Aorta (tissue), 5 donors: ENCODE data around the gene PDS5A. TPM values are rescaled to one million over a fixed set of nuclear protein-coding genes. Genes with fewer than 3 reads are reported as not detected.
"Not testable (repeated sequence)": the region's sequence is repeated elsewhere in the genome, so short reads cannot be mapped to it uniquely, and the experiment has no call there.

Source experiments
- ATAC-seq: fragments of 200-7000 bp; cut with Tn5 transposase; one replicate; pipeline ENCODE4 v1.9.1; 2022; ENCODE audit warnings: moderate library complexity; ENCODE audit not compliant: low FRiP score
- DNase-seq, 2 donors: peaks; one replicate each; pipeline ENCODE4 v3.0.0-alpha.2; 2020
- H3K27ac ChIP-seq, 2 donors: one replicate each; pipeline ENCODE4 v1.5.1; 2013; ENCODE audit warnings: low read length in 2 of 2, mild to moderate bottlenecking in 2 of 2, moderate library complexity in 2 of 2, control low read depth in 1 of 2, inconsistent platforms in 1 of 2, low read depth in 1 of 2
- H3K27me3 ChIP-seq, 2 donors: one replicate each; pipeline ENCODE4 v1.6.1; 2013; ENCODE audit warnings: control low read depth in 1 of 2, low read length in 1 of 2, mild to moderate bottlenecking in 1 of 2, moderate library complexity in 1 of 2; ENCODE audit not compliant: insufficient read depth in 2 of 2, control insufficient read depth in 1 of 2
- H3K36me3 ChIP-seq, 2 donors: one replicate each; pipeline ENCODE4 v1.6.1; 2013; ENCODE audit warnings: control low read depth in 1 of 2, low read length in 1 of 2, mild to moderate bottlenecking in 1 of 2; ENCODE audit not compliant: insufficient read depth in 2 of 2, control insufficient read depth in 1 of 2
- H3K4me1 ChIP-seq, 2 donors: one replicate each; pipeline ENCODE4 v1.6.1; 2013; ENCODE audit warnings: low read length in 2 of 2, control low read depth in 1 of 2, mild to moderate bottlenecking in 1 of 2, moderate library complexity in 1 of 2; ENCODE audit not compliant: insufficient read depth in 2 of 2, control insufficient read depth in 1 of 2
- H3K4me3 ChIP-seq, 2 donors: one replicate each; pipeline ENCODE4 v1.5.1; 2013; ENCODE audit warnings: low read length in 2 of 2, control low read depth in 1 of 2, mild to moderate bottlenecking in 1 of 2
- H3K9me3 ChIP-seq: one replicate; pipeline ENCODE4 v1.6.1; 2013; ENCODE audit warnings: mild to moderate bottlenecking, low read length; ENCODE audit not compliant: control insufficient read depth
- WGBS, 2 donors: extraction: QIAGEN DNeasy Blood & Tissue Kit; methylation state at CpG; one replicate each; pipeline ENCODE4 v1.1.7; 2013; 5-methylcytosine and 5-hydroxymethylcytosine counted together
- intact Hi-C, 2 donors: fragments of 100-400 bp; cut with DNase I; formaldehyde crosslinking; loops; one replicate each; pipeline versions ENCODE4 v1.14.2 to v1.15.0; 2022
- polyA plus RNA-seq, 2 donors: library from polyadenylated mRNA; stranded (reverse); fragments of 200-250 nt; gene quantifications; one replicate each; pipeline ENCODE4 v1.2.3, GENCODE V29; 2013
- total RNA-seq, 2 donors: library from RNA; stranded (reverse); fragmentation: NEBNext Ultra II Directional; extraction: Animal tissue kit (Norgen Biotek cat#: 25700); gene quantifications; one replicate each; pipeline ENCODE4 v1.2.1, GENCODE V29; 2021
- donor health status: healthy with polysubstance abuse.
- donor health status: Bipolar disorder and iron deficiency.
- donor health status: DM: no; HTN: no; CAD: no.
- donor health status: DM: no; HTN: no; CAD: no.
- donor health status: DM: yes; HTN: yes; CAD: no.

The PDS5A gene
- total and polyA plus RNA-seq, 4 donors, result 13.8 to 73.3 (median 32.3) TPM

- intact Hi-C loops, H3K4me1 ChIP-seq, H3K4me3 ChIP-seq, H3K27me3 ChIP-seq, H3K27ac ChIP-seq, DNase-seq, ATAC-seq, H3K9me3 ChIP-seq, H3K36me3 ChIP-seq: not testable (repeated sequence)
- 96% methylated on average over 10 of the region's 10 CpGs for WGBS, 2 donors
Measured at GRCh38 chr4:39944245-39944644, 33.5 kb downstream of the PDS5A start.

- no peak for DNase-seq
- ATAC-seq, result no peak
- Histone ChIP-seq H3K27me3 (no peaks in the 10 kb centered on the region), H3K4me3 (no peak overlapping the region), H3K4me1 (peaks cover 0 to 3% of the 10 kb centered on the region in 2 donors), H3K36me3 (no peaks in the 10 kb centered on the region), H3K9me3 (no peaks in the 10 kb centered on the region), H3K27ac (no peak overlapping the region)
- intact Hi-C loops, result no loop called here
- 92% methylated on average over 9 of the region's 9 CpGs for WGBS, 2 donors
Measured at GRCh38 chr4:39942507-39942906, 35.2 kb downstream of the PDS5A start.

DNA sequence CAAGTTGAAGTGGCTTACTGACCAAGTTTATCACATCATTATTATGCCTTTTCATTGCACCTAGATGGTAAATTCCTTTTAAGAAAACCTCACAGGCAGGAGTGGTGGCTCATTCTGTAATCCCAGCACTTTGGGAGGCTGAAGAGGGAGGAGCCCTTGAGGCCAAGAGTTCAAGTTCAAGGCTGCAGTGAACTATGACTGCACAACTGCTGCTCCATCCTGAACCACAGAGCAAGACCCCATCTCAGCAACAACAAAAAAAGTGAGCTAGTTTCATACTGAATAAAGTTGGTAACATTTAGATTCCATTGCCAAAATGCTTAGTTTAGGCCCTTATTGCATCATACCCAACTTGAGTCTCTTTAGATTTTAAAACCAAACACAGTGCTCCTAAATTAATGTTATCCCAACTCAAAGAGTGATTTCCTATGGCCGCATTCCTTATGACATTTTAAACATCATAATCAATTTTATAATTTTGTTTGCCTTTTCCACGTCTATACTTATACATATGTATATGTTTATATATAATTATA, 36.0 kb downstream of the PDS5A start:
- 75 to 88% methylated on average over 2 of the region's 2 CpGs for WGBS, 2 donors
- Histone ChIP-seq H3K4me1 (peaks cover 0 to 3% of the 10 kb centered on the region in 2 donors), H3K27ac (no peak overlapping the region), H3K36me3 (no peaks in the 10 kb centered on the region), H3K27me3 (no peaks in the 10 kb centered on the region), H3K9me3 (no peaks in the 10 kb centered on the region), H3K4me3 (no peak overlapping the region)
- intact Hi-C loops, result no loop called here
- DNase-seq (no peak), ATAC-seq (no peak)

DNA sequence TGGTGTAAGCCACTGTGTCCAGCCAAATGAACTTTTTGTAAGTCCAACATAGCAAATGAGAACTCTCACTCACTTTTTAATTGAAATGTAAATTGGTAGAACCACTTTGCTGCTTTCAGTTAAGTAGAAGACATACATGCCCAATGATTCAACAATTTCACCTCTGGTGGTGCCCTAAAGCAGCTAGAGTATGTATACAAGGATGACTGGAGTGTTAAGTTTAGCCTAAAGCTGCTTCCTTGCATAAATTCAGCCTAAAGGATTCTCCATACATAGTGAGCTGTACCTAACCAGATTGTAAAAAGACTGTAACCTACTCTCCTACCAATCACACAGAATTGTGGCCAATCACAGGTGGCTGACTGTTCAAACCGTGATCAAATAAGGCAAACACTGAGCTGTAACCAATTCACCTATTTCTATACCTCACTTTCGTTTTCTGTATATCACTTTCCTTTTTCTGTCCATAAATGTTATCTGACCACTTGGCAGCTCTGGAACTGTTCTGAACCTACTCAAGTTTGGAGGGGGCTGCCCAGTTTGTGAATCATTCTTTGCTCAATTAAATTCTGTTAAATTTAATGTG, 39.9 kb downstream of the PDS5A start:
- WGBS, 2 donors, result 85 to 88% methylated on average over 2 of the region's 2 CpGs
- peaks cover 3 to 4% of the 10 kb centered on the region in 2 donors for H3K4me1 ChIP-seq
- H3K9me3 ChIP-seq, result no peaks in the 10 kb centered on the region
- H3K36me3 ChIP-seq, result no peaks in the 10 kb centered on the region
- ATAC-seq, result no peak
- H3K27ac ChIP-seq, result no peak overlapping the region
- H3K4me3 ChIP-seq, result no peak overlapping the region
- intact Hi-C loops, result no loop called here
- H3K27me3 ChIP-seq, result no peaks in the 10 kb centered on the region
- DNase-seq, result no peak

DNA sequence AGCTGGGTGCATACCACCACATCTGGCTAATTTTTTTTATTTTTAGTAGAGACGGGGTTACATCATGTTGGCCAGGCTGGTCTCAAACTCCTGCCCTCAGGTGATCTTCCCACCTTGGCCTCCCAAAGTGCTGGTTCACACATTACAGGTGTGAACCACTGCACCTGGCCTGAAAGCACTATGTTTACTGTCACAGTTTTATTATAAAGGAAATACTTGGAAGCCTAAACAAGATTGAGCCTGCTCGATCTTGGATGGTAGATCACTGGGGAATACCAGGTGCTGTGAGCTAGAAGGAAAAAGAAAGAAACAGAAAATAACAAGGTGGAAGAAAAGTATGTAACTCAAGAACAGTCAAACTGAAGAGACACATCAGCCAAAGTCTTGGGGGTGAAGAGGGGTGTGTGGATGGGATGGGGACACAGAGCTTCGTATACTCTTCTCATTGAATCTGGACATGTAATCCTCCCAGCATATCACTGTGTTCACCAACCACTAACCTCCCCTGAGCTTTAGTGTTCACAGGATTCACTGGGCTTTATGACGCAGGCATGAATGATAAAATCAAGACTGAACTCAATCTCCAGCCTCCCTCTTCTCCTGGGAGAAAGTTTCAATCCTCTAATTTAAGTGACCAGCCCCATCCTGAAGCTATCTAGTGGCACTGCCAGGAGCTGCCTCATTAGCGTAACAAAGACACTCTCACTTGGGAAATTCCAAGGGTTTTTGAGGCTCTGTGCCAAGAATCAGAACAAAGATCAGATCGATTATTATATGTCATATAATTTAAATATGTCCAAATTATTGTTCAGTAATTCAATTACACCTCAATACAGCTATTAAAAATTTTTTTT, 40.9 kb downstream of the PDS5A start:
- Histone ChIP-seq H3K27me3 (no peaks in the 10 kb centered on the region), H3K27ac (no peak overlapping the region), H3K4me3 (no peak overlapping the region), H3K36me3 (no peaks in the 10 kb centered on the region), H3K4me1 (peaks cover 0 to 4% of the 10 kb centered on the region in 2 donors), H3K9me3 (no peaks in the 10 kb centered on the region)
- WGBS, 2 donors, result 90 to 92% methylated on average over 6 of the region's 6 CpGs
- intact Hi-C loops, result no loop called here
- DNase-seq, result no peak
- no peak for ATAC-seq

- H3K4me3 ChIP-seq, result no peak overlapping the region
- DNase-seq (no peak), ATAC-seq (no peak)
- peak overlapping the region in 1 of 2 donors; percentile 17 for H3K27ac ChIP-seq
- intact Hi-C loops, result no loop called here
- WGBS, 2 donors, result 8 to 11% methylated on average over 7 of the region's 7 CpGs
- no peaks in the 10 kb centered on the region for H3K36me3 ChIP-seq
- H3K9me3 ChIP-seq, result no peaks in the 10 kb centered on the region
- peaks cover 0 to 4% of the 10 kb centered on the region in 2 donors for H3K4me1 ChIP-seq
- no peaks in the 10 kb centered on the region for H3K27me3 ChIP-seq
Measured at GRCh38 chr4:39933671-39934590, 43.8 kb downstream of the PDS5A start.

- Histone ChIP-seq H3K9me3 (no peaks in the 10 kb centered on the region), H3K27ac (no peak overlapping the region), H3K4me1 (peaks cover 0 to 4% of the 10 kb centered on the region in 2 donors), H3K4me3 (no peak overlapping the region), H3K27me3 (no peaks in the 10 kb centered on the region), H3K36me3 (no peaks in the 10 kb centered on the region)
- WGBS, 2 donors, result 85 to 91% methylated on average over 8 of the region's 8 CpGs
- intact Hi-C loops, result no loop called here
- DNase-seq (no peak), ATAC-seq (no peak)
Measured at GRCh38 chr4:39932776-39933402, 44.8 kb downstream of the PDS5A start.

DNA sequence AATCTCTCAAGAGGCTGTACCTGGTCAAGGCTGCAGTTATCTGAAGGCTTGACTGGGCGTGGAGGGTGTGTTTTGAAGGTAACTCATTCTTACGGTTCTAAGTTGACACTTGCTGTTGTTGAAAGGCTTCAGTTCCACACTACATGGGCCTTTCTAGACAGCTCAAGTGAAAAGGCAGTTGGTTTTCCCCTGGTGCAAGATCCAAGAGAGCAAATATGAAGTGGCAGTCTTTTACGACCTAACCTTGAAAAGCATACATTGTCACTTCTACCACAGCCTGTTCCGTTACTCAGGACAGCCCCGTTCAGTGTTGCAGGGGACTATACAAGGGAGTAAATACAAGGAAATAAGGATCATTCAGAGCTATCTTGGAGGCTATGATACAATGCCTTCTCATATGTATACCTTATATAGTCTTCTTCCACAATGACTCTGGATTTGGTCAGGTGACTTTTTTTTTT, 46.2 kb downstream of the PDS5A start:
- DNase-seq (no peak), ATAC-seq (no peak)
- no peaks in the 10 kb centered on the region for H3K9me3 ChIP-seq
- peaks cover 0 to 4% of the 10 kb centered on the region in 2 donors for H3K4me1 ChIP-seq
- 90 to 96% methylated on average over 5 of the region's 5 CpGs for WGBS, 2 donors
- no peaks in the 10 kb centered on the region for H3K27me3 ChIP-seq
- intact Hi-C loops, result no loop called here
- no peaks in the 10 kb centered on the region for H3K36me3 ChIP-seq
- no peak overlapping the region for H3K4me3 ChIP-seq
- peak overlapping the region in 1 of 2 donors; percentile 28 for H3K27ac ChIP-seq
